ENCODE measurements around the gene SS18.

The SS18 gene

DNA sequence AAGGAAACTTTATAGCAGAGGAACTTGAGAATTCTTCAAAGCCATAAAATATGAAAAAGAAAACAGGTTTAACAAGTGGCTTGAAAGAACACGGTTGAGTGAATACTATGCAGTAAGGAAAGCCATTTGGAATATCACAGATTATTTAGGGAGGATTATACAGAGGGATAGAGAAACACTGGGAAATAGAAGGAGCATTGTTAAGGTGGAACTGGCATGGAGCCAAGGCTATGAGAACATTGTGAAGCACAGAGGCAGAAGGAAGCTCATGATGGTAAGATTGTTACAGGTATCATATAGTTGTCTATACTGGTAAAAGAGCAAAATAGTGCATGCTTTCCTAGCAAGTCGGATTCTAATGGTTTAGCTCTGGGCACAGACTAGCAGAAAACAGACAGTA lies 87.1 kb downstream of the SS18 start (continued):
- no peak for TF ChIP-seq TSHZ2 (CRISPR knock-in tag; IDR thresholded peaks at IDR 0.05)
- no peak for TF ChIP-seq ESRRG (CRISPR knock-in tag; IDR thresholded peaks at IDR 0.05)
- TF ChIP-seq GLIS3 (CRISPR knock-in tag; IDR thresholded peaks at IDR 0.05), result no peak

DNA sequence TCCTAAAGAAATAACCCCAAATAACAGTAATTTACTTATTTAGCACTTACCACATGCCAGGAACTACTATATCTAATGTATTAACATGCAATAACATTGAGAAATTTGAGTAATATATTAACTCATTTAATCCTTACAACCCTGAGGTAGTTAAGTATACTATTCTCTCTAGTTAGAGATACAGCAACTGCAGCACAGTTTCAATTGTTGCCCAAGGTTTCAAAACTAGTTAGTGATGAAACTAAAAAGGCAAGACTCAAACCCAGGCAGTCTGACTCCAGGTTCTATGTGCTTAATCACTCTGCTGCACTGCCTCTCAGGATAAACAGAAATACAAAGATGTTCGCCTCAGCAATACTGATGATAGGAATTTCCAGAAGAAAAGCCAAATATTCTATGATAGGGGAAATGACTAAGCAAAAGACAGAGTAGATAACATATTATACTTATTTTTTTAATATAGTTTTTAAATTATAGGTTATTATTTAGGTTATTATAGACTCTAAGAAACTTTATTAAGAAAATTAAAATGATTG lies 88.0 kb downstream of the SS18 start:
- no peak for ATAC-seq
- TF ChIP-seq TCF4 (CRISPR knock-in tag; IDR thresholded peaks at IDR 0.05; ENCODE audit: borderline replicate concordance) (no peak), ESRRG (CRISPR knock-in tag; IDR thresholded peaks at IDR 0.05) (no peak), TOX (CRISPR knock-in tag; IDR thresholded peaks at IDR 0.05; ENCODE audit: borderline replicate concordance) (no peak), ZC3H10 (CRISPR knock-in tag; IDR thresholded peaks at IDR 0.05) (no peak), RARB (CRISPR knock-in tag; IDR thresholded peaks at IDR 0.05) (no peak), CSDC2 (CRISPR knock-in tag; IDR thresholded peaks at IDR 0.05) (no peak), ZFP30 (CRISPR knock-in tag; IDR thresholded peaks at IDR 0.05) (no peak), ISL1 (CRISPR knock-in tag; IDR thresholded peaks at IDR 0.05) (no peak), OSR1 (CRISPR knock-in tag; IDR thresholded peaks at IDR 0.05) (no peak), BACH2 (CRISPR knock-in tag; IDR thresholded peaks at IDR 0.05; ENCODE audit: borderline replicate concordance) (no peak), GLIS3 (CRISPR knock-in tag; IDR thresholded peaks at IDR 0.05) (no peak), ZNF8 (CRISPR knock-in tag; IDR thresholded peaks at IDR 0.05) (no peak), SNAI2 (CRISPR knock-in tag; IDR thresholded peaks at IDR 0.05) (no peak), ZFP3 (CRISPR knock-in tag; IDR thresholded peaks at IDR 0.05) (no peak), ZNF70 (CRISPR knock-in tag; IDR thresholded peaks at IDR 0.05) (no peak), ZNF565 (CRISPR knock-in tag; conservative IDR thresholded peaks at IDR 0.05; ENCODE audit: low read depth) (no peak)
- TF ChIP-seq, protein P1, sequence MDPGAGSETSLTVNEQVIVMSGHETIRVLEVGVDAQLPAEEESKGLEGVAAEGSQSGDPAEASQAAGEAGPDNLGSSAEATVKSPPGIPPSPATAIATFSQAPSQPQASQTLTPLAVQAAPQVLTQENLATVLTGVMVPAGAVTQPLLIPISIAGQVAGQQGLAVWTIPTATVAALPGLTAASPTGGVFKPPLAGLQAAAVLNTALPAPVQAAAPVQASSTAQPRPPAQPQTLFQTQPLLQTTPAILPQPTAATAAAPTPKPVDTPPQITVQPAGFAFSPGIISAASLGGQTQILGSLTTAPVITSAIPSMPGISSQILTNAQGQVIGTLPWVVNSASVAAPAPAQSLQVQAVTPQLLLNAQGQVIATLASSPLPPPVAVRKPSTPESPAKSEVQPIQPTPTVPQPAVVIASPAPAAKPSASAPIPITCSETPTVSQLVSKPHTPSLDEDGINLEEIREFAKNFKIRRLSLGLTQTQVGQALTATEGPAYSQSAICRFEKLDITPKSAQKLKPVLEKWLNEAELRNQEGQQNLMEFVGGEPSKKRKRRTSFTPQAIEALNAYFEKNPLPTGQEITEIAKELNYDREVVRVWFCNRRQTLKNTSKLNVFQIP (CRISPR knock-in tag; IDR thresholded peaks at IDR 0.05; ENCODE audit: borderline replicate concordance, low read depth), result no peak
- TF ChIP-seq, protein P2, sequence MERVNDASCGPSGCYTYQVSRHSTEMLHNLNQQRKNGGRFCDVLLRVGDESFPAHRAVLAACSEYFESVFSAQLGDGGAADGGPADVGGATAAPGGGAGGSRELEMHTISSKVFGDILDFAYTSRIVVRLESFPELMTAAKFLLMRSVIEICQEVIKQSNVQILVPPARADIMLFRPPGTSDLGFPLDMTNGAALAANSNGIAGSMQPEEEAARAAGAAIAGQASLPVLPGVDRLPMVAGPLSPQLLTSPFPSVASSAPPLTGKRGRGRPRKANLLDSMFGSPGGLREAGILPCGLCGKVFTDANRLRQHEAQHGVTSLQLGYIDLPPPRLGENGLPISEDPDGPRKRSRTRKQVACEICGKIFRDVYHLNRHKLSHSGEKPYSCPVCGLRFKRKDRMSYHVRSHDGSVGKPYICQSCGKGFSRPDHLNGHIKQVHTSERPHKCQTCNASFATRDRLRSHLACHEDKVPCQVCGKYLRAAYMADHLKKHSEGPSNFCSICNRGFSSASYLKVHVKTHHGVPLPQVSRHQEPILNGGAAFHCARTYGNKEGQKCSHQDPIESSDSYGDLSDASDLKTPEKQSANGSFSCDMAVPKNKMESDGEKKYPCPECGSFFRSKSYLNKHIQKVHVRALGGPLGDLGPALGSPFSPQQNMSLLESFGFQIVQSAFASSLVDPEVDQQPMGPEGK (CRISPR knock-in tag; IDR thresholded peaks at IDR 0.05; ENCODE audit: borderline replicate concordance), result no peak

DNA sequence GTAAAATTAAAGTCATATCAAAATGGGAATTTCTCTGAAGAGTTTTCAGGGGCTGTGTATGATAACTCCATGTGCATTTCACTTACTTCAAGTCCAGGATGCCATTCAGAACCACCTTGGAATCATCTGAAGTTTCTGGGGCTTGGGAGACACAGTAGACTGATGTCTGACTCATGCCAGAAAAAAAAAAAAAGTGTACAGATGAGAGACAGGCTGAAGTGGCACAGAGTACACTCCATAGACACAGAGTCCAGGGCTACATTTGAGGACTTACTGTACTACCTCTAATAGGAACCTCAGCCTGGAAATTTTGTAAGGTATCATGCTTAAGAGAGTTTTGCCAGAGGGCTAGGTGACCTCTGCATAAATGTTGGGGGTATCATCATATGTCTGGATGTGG lies 92.0 kb downstream of the SS18 start:
- ATAC-seq, result no peak
- TF ChIP-seq GLIS3 (CRISPR knock-in tag; IDR thresholded peaks at IDR 0.05), result no peak

DNA sequence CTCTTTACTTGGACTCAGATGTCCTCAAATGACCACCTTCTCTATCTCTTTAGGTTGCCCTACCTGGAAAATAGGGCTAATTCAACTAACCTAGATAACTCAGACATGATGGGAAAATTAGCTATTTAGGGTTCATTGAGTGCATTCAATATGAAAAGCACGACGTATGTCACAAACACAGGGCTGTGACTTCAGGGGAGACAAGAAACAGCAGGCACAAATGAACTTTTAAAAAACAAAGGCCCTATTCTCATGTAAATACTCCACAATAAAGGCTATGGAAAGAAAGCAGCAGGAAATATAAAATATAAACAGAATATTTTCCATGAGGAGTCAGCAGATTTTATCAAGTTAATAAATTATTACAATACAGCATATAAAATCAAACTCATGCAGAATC lies 97.8 kb downstream of the SS18 start:
- ATAC-seq, result no peak
- TF ChIP-seq TSHZ2 (CRISPR knock-in tag; IDR thresholded peaks at IDR 0.05), result no peak
- TF ChIP-seq BACH2 (CRISPR knock-in tag; IDR thresholded peaks at IDR 0.05; ENCODE audit: borderline replicate concordance), result no peak
- TF ChIP-seq, protein P1 (CRISPR knock-in tag; IDR thresholded peaks at IDR 0.05; ENCODE audit: borderline replicate concordance, low read depth), result no peak
- TF ChIP-seq CREB5 (CRISPR knock-in tag; IDR thresholded peaks at IDR 0.05; ENCODE audit: low read depth), result no peak
- no peak for TF ChIP-seq ZFP30 (CRISPR knock-in tag; IDR thresholded peaks at IDR 0.05)
- no peak for TF ChIP-seq ZFP3 (CRISPR knock-in tag; IDR thresholded peaks at IDR 0.05)
- TF ChIP-seq, protein P3, sequence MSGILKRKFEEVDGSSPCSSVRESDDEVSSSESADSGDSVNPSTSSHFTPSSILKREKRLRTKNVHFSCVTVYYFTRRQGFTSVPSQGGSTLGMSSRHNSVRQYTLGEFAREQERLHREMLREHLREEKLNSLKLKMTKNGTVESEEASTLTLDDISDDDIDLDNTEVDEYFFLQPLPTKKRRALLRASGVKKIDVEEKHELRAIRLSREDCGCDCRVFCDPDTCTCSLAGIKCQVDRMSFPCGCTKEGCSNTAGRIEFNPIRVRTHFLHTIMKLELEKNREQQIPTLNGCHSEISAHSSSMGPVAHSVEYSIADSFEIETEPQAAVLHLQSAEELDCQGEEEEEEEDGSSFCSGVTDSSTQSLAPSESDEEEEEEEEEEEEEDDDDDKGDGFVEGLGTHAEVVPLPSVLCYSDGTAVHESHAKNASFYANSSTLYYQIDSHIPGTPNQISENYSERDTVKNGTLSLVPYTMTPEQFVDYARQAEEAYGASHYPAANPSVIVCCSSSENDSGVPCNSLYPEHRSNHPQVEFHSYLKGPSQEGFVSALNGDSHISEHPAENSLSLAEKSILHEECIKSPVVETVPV (CRISPR knock-in tag; IDR thresholded peaks at IDR 0.05), result no peak

Data from SK-N-SH treated with all-trans-retinoic acid at 6 μM for 48 hours (cell line).